Hematopoietic multipotent progenitor cell treated with erythropoietin and hydrocortisone succinate and interleukin-3 and kit ligand, for 17 days (in vitro differentiated cells): ENCODE results near the gene ATF4.

Source experiments
- DNase-seq: peaks from one replicate; pipeline ENCODE4 v3.0.0-alpha.2; 2015; ENCODE audit warnings: low spot score

The ATF4 gene

GRCh38 chr22:39528681-39529486 is 8.5 kb downstream of the ATF4 start:
- peak; percentile 90 for DNase-seq

- DNase-seq, result no peak
Observed at GRCh38 chr22:39529487-39529851, 9.1 kb downstream of the ATF4 start.

GRCh38 chr22:39530116-39530515 is 9.8 kb downstream of the ATF4 start:
- no peak for DNase-seq

- DNase-seq, result peak; percentile 28
Observed at GRCh38 chr22:39530692-39531331, 10.4 kb downstream of the ATF4 start.

GRCh38 chr22:39532215-39533073 is 12.1 kb downstream of the ATF4 start, which contains the start of gene RPS19BP1:
Gene RPS19BP1 (minus strand): TSS chr22:39532748. CDS start chr22:39532738, 10 bp downstream.
- DNase-seq, result peak; percentile 99

GRCh38 chr22:39534092-39534506 is 13.7 kb downstream of the ATF4 start:
- DNase-seq, result peak; percentile 28

- DNase-seq, result peak; percentile 83
Observed at GRCh38 chr22:39534591-39535356, 14.4 kb downstream of the ATF4 start.

- DNase-seq, result no peak
Observed at GRCh38 chr22:39535357-39535725, 15.0 kb downstream of the ATF4 start.

GRCh38 chr22:39535831-39536449 is 15.6 kb downstream of the ATF4 start:
- DNase-seq, result no peak

- DNase-seq, result no peak
Observed at GRCh38 chr22:39536711-39537110, 16.3 kb downstream of the ATF4 start.

- no peak for DNase-seq
Observed at GRCh38 chr22:39537975-39538374, 17.6 kb downstream of the ATF4 start.

GRCh38 chr22:39543095-39543494 is 22.7 kb downstream of the ATF4 start:
- DNase-seq, result no peak

- DNase-seq, result peak; percentile 45
Observed at GRCh38 chr22:39545386-39546365, 25.3 kb downstream of the ATF4 start.

GRCh38 chr22:39546889-39547586 is 26.7 kb downstream of the ATF4 start:
- DNase-seq, result no peak

GRCh38 chr22:39547587-39547947 is 27.2 kb downstream of the ATF4 start:
- no peak for DNase-seq

- no peak for DNase-seq
Observed at GRCh38 chr22:39553429-39553828, 33.1 kb downstream of the ATF4 start.

- no peak for DNase-seq
Observed at GRCh38 chr22:39554151-39554550, 33.8 kb downstream of the ATF4 start.

- no peak for DNase-seq
Observed at GRCh38 chr22:39556970-39557841, 36.8 kb downstream of the ATF4 start.
